Endothelial cell (in vitro differentiated cells): ENCODE measurements around the gene POLD3. TPM values are rescaled to one million over a fixed set of nuclear protein-coding genes. Genes with fewer than 3 reads are reported as not detected.
A peak's percentile ranks its signal among the peaks of the same experiment; 100 is the strongest.
"Not testable (repeated sequence)": the region's sequence is repeated elsewhere in the genome, so short reads cannot be mapped to it uniquely, and the experiment has no call there.

ENCODE experiments used
- DNase-seq: peaks from one replicate; pipeline ENCODE4 v3.0.0; 2021; ENCODE audit warnings: low spot score
- H3K27ac Mint-ChIP-seq: one replicate; pipeline ENCODE4 v1.8.0; 2021; ENCODE audit warnings: mixed read lengths, inconsistent platforms; ENCODE audit not compliant: unreplicated experiment
- H3K27me3 Mint-ChIP-seq: one replicate; pipeline ENCODE4 v1.8.0; 2021; ENCODE audit warnings: mild to moderate bottlenecking, moderate library complexity, mixed read lengths, inconsistent platforms; ENCODE audit not compliant: unreplicated experiment
- H3K36me3 Mint-ChIP-seq: one replicate; pipeline ENCODE4 v1.8.0; 2021; ENCODE audit warnings: mild to moderate bottlenecking, low read depth, mixed read lengths, inconsistent platforms; ENCODE audit not compliant: unreplicated experiment
- H3K4me1 Mint-ChIP-seq: one replicate; pipeline ENCODE4 v1.8.0; 2021; ENCODE audit warnings: mild to moderate bottlenecking, mixed read lengths, inconsistent platforms; ENCODE audit not compliant: unreplicated experiment
- H3K4me3 Mint-ChIP-seq: one replicate; pipeline ENCODE4 v1.8.0; 2021; ENCODE audit warnings: mild to moderate bottlenecking, mixed read lengths, inconsistent platforms; ENCODE audit not compliant: unreplicated experiment
- H3K9me3 Mint-ChIP-seq: one replicate; pipeline ENCODE4 v1.8.0; 2021; ENCODE audit warnings: mixed read lengths, inconsistent platforms; ENCODE audit not compliant: unreplicated experiment
- total RNA-seq: library from RNA; stranded (reverse); fragmentation: NEBNext Ultra II Directional; extraction: Animal tissue kit (Norgen Biotek cat#: 25700); gene quantifications from one replicate; pipeline ENCODE4 v1.2.1, GENCODE V29; 2021; ENCODE audit not compliant: unreplicated experiment
- TF ChIP-seq, protein P1 (sequence below): fragments of 200-600 bp; sonication (generic); IDR thresholded peaks from one replicate; pipeline ENCODE4 v1.5.0; 2021; ENCODE audit warnings: antibody characterized with exemption; ENCODE audit not compliant: unreplicated experiment

The POLD3 gene
- total RNA-seq, 1 donor from 2014 or later: 16.0 TPM

DNA sequence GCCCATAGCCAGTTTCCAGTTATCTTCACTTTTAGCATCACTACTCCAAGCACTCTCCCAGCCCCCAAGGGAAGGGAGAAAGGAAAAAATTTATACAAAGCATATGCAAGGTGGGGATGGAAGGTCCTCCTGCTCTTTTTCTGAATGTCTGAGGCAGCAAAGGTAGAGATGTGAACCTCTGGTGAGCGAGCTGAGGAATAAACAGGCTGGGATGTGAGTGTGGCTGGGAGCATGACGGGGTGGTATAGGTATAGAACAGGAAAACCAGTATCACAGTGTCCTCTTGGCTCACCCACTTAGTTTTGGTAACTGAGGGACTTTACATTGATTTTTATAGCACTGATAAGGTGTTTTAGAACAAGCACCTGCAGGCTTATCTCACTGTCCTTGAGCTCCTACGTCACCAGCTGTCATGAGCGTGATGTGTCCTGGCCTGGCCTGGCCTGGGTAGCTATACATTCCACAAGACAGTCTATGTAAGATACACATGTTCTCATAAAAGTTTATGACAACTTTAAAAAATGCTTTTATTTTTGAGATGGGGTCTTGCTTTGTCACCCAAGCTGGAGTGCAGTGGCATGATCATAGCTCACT is 10.3 kb upstream of the POLD3 start:
- Mint-ChIP-seq H3K27ac (no peak overlapping the region), H3K27me3 (peaks cover 4% of the 10 kb centered on the region), H3K9me3 (no peaks in the 10 kb centered on the region), H3K36me3 (no peaks in the 10 kb centered on the region), H3K4me1 (peaks cover 13% of the 10 kb centered on the region), H3K4me3 (no peak overlapping the region)
- TF ChIP-seq, protein P1, sequence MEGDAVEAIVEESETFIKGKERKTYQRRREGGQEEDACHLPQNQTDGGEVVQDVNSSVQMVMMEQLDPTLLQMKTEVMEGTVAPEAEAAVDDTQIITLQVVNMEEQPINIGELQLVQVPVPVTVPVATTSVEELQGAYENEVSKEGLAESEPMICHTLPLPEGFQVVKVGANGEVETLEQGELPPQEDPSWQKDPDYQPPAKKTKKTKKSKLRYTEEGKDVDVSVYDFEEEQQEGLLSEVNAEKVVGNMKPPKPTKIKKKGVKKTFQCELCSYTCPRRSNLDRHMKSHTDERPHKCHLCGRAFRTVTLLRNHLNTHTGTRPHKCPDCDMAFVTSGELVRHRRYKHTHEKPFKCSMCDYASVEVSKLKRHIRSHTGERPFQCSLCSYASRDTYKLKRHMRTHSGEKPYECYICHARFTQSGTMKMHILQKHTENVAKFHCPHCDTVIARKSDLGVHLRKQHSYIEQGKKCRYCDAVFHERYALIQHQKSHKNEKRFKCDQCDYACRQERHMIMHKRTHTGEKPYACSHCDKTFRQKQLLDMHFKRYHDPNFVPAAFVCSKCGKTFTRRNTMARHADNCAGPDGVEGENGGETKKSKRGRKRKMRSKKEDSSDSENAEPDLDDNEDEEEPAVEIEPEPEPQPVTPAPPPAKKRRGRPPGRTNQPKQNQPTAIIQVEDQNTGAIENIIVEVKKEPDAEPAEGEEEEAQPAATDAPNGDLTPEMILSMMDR: no peak
- no peak for DNase-seq

DNA sequence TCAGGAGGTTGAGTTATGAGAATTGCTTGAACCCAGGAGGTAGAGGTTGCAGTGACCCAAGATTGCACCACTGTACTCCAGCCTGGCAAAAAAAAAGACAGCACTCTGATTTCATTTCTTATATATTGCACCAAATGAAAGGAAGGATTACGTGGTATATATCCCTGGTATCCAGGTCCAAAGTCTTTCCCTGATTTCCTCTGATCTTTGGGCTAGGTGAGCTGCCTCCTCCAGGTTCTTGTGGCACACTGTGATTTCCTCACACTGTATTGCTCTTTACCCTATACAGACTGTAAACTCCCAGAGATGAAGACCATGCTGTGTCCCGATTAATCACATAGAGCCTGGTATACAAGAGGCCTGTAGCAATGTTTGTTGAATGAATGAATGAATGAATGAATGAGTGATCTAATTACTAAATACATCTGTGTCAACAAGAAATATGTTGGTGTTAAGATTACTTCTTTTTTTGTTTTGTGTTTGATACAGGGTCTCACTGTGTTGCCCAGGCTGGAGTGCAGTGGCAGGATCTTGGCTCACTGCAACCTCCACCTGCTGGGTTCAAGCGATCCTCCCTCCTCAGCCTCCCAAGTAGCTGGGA is 9.3 kb upstream of the POLD3 start:
- TF ChIP-seq, protein P1: no peak
- H3K27ac Mint-ChIP-seq: no peak overlapping the region
- no peak overlapping the region for H3K4me3 Mint-ChIP-seq
- H3K4me1 Mint-ChIP-seq: peaks cover 7% of the 10 kb centered on the region
- peaks cover 4% of the 10 kb centered on the region for H3K27me3 Mint-ChIP-seq
- H3K36me3 Mint-ChIP-seq: no peaks in the 10 kb centered on the region
- DNase-seq: no peak
- no peaks in the 10 kb centered on the region for H3K9me3 Mint-ChIP-seq

DNA sequence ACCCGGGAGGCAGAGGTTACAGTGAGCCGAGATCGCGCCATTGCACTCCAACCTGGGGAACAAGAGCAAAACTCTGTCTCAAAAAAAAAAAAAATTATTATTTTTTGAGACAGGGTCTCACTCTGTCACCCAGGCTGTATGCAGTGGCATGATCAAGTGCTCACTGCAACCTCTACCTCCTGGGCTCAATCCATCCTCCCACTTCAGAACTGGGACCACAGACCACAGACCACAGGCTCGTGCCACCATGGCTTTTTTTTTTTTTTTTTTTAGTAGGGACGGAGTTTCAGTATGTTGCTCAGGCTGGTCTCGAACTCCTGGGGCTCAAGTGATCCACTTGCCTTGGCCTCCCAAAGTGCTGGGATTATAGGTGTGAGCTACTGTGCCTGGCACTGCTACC is 1.9 kb upstream of the POLD3 start:
- H3K27me3 Mint-ChIP-seq, DNase-seq, H3K9me3 Mint-ChIP-seq, H3K36me3 Mint-ChIP-seq, H3K27ac Mint-ChIP-seq, H3K4me3 Mint-ChIP-seq: not testable (repeated sequence)
- peaks cover 16% of the 10 kb centered on the region for H3K4me1 Mint-ChIP-seq

DNA sequence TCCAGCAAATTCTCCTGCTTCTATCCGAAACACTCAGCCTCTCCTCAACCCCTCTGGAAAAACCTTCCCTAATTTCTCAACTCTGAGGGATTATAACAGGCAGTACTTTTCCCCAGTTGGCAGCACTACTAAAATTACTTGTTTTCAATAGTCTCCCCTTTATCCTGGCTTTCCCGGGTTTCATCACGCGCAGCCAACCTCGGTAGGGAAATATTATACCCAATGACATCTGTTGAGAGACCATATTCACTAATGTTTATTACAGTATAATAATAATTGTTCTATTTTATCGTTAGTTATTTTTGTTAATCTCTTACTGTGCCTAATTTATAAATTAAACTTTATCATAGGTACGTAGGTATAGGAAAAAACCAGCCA is 330 bp upstream of the POLD3 start:
- Mint-ChIP-seq H3K36me3 (peaks cover 6% of the 10 kb centered on the region), H3K27me3 (peaks cover 2% of the 10 kb centered on the region), H3K4me3 (peak overlapping the region; percentile 100), H3K9me3 (no peaks in the 10 kb centered on the region), H3K4me1 (peaks cover 16% of the 10 kb centered on the region), H3K27ac (peak overlapping the region; percentile 13)
- DNase-seq: no peak
- TF ChIP-seq, protein P1: no peak

DNA sequence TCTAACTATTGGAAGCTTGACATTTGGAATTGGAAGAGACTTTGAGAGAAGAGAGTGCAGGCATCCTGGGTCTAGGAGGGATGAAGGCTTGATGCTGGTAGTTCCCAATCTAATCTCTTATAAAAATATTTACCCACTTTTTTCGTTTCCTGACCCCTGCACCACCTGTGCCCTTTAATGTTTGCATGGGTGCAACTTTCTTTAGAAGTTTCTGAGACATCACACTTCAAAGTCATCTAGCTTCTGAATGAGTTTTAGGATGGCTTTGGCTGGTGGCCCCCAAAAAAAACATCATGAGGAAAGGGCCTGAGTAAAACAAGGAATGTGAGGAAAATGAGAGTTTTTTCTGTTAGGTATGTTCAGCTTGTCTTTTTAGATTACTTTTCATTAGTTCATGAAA is 1.1 kb downstream of the POLD3 start:
- TF ChIP-seq, protein P1: no peak
- H3K27me3 Mint-ChIP-seq: peaks cover 2% of the 10 kb centered on the region

More for the DNA sequence above, 1.1 kb downstream of the POLD3 start:
- Mint-ChIP-seq H3K36me3 (peaks cover 6% of the 10 kb centered on the region), H3K4me3 (peak overlapping the region; percentile 100), H3K4me1 (peaks cover 16% of the 10 kb centered on the region), H3K9me3 (no peaks in the 10 kb centered on the region), H3K27ac (peak overlapping the region; percentile 96)
- no peak for DNase-seq
